OCI-M2 (cell line): ENCODE measurements around the gene APPBP2.
"Not testable (repeated sequence)": the region's sequence is repeated elsewhere in the genome, so short reads cannot be mapped to it uniquely, and the experiment has no call there.

Source experiments
- DNase-seq: peaks from one replicate; lab custom pipeline; 2025; ENCODE audit not compliant: unreplicated experiment; lab: John Stamatoyannopoulos, UW

The APPBP2 gene

DNA sequence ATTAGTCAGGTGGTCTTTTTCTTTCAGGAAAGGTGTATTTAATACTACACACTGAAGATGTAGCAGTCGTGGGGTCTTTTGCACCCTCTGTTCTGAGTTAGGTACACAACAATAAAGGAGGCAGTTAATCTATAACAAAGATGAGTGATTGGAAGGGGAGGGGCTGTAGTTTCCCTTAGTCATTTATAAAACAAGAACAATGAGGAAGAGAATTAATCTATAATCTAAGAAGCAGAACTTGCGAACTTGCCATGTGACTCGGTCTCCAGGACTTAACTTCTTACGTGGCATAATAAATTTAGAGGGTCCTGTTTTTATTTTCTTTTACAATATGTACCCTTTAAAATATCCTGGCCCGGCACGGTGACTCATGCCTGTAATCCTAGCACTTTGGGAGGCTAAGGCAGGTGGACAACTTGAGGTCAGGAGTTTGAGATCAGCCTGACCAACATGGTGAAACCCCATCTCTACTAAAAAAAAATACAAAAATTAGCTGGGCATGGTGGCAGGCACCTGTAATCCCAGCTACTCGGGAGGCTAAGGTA lies 8.6 kb upstream of the APPBP2 start:
- DNase-seq: no peak

DNA sequence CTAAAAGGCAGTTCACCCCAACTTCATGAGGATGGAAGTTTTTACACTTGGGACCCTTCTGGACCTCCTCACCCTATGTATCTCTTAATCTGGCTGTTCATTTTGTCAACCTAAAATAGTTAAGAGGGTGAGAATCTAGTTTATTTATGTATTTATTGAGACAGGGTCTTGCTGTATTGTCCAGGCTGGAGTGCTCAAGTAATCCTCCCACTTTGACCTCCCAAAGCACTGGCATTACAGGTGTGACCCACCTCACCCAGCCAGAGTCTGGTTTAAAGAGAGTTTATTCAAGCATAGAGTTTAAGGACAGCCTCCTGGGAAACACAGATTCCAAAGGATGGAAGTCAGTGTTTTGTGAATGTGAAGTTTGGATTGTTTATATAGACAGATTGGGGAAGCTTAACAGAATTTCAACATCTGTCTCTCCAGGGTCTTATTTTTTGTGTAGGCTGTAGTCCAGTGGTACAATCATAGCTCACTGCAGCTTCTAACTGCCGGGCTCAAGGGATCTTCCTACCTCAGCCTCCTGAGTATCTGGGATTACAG lies 8.0 kb upstream of the APPBP2 start:
- DNase-seq: no peak

DNA sequence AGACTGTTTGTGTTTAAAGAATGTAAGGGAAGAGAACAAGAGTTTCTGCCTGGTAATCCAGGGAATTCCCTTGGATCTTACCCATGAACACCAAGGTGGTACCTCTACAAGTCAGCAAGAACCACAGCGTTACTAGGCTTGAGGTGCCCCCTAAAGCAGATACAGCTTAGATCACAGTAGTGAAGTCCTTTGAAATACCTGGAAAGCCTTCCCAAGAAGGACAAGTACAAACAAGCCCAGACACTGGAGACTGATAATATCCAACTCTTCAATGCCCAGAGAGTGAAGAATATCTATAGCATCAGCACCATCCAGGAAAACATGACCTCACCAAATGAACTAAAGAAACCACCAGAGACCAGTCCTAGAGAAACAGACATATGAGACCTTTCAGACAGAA lies 3.8 kb upstream of the APPBP2 start:
- DNase-seq: no peak

DNA sequence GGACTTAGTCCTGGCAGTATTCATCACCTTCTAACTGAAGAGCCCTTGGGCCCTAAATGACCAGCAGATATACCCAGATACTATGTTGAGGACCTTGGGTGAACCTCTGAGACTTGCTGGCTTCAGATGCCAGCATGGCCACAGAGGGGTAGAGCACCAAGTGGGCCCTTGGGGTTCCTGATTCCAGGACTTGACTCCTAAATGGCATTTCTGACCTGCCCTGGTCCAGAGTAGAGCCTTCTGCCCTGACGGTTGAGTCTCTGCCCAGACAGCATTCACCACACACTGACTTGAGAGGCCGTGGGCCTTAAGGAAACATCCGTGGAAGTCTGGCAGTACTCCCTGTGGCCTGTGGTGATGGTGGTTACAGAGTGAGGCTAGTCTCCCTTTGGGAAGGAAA lies 2.8 kb upstream of the APPBP2 start:
- DNase-seq: no peak

DNA sequence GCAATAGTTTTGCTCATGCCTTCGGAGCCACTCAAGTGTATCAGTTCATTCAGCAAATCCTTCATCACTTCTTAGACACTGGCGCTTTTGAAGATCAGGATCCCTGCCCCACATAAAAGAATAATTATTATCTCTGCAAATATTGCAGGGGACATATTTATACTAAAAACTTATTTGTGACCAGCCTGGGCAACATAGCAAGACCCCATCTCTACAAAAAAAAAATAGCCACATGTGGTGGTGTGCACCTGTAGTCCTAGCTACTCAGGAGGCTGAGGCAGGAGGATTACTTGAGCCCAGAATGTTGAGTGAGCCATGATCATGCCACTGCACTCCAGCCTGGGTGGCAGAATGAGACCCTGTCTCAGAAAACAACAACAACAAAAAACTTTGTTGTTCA lies 1.7 kb upstream of the APPBP2 start:
- no peak for DNase-seq

DNA sequence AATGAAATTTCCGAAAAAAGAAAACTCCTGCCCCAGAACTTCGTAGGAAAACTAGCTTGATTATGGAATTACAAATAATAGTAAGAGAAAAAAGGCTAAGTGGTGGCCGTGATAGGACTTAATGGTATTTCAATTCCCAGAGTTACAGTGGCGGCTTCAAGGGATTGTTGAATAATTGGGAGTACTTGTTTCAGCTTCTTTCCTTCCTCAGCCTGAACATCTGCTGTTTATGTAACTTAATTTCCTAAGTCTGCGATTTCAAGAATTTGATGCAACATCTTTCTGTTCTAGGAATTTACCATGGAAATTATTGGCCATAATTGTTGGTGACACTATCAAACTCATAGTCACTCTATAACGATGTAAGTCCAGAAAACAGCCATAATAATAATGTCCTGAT lies 684 bp upstream of the APPBP2 start:
- DNase-seq: no peak

DNA sequence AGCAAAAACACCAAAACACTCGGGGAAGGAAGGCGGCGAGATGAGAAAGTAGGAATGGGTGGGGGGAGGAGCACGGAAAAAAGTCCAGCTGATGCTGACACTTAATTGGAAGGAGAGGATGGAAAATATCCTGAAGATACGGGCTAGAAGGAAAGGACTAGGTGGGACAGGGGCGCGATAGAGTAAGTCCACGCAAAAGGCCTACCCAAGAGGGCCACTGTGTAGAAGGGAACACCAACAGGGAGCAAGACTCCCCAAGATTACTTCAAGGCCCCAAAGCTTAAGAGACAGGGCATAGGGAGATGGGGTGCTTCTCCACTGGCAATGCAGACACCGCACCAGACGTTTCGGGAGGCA lies 736 bp downstream of the APPBP2 start:
- no peak for DNase-seq

DNA sequence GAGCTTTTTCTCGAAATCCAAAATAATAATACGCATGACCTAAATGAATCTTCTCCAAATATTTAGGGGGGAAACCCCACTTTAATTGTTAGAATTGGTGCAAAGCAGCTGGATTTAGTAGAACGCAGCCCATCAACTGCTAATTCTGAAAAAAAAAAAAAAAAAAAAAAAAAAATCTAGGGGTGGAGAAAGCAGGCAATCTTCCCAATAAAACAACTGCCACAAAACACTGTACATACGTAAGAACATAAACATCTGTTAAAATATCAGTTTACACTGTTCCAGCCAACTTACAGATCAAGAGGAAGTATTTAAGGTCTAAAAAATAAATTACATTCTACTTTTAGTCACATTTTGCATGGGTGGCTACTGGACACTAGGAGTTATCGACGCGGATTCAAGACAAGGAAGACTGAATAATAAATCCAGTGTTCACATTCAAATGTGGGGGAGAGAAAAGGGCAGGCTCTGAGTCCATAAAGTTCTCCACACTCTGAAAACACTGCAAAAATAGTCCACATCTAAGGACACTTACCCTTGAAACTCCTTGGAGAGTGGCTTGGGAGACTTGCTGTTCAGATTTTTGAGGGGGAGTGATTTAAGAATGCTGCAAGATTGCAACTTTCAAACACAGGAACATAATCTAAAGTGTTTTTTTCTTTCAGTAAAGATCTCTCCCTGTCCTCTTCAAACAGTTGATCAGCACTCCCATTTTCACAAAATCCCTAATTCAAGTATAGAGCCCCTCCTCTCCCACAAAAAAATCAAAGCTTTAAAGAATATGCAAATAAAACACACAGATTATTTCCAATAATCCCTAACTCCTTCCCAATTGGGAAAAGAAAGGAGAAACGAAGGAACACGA lies 1.3 kb downstream of the APPBP2 start:
- no peak for DNase-seq

DNA sequence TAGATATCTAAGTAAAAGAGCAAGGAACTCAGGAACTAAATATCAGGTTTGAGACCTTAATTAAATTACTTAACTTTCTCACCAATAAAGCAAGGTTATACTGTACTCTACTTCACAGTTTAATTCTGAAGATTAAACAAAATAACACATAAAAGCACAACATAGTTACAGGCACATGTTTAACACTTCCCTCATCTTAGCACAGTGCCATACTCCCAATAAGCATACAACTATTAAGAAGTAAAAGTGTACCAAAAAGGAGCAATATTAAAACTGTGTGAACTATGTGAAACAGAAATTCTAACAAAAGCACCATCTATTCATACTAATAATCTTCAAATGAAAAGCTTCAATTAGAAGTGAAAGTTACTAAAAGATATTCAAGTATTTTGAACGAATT lies 2.2 kb downstream of the APPBP2 start:
- no peak for DNase-seq

DNA sequence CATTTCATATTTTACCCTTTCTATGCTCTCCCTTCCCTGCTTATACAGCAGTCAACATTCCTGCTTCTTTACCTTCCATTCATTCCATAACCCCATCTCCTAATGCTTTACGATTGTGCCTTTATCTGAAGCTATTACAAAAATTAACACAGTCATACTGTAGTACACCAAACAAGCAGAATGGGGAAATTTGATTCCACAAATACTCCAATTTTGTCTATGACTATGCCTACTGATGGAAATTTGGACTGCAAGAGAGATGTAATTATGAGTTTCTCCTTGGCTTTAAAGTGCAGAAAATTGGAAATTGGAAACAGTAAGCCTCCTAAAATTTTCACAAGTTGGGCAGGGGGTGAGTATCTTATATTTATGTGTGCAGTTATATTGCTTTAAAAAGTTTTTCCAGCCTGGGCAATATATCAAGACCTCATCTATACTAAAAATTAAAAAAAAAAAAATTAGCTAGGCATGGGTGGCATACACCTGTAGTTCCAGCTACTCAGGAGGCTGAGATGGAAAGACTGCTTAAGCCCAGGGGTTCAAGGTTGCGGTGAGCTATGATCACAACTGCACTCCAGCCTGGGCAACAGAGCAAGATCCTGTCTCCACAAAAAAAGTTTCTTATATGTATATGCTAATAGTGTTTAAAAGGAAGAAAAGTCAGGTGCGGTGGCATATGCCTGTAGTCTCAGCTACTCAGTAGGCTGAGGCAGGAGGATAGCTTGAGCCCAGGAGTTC lies 3.0 kb downstream of the APPBP2 start:
- DNase-seq: no peak

DNA sequence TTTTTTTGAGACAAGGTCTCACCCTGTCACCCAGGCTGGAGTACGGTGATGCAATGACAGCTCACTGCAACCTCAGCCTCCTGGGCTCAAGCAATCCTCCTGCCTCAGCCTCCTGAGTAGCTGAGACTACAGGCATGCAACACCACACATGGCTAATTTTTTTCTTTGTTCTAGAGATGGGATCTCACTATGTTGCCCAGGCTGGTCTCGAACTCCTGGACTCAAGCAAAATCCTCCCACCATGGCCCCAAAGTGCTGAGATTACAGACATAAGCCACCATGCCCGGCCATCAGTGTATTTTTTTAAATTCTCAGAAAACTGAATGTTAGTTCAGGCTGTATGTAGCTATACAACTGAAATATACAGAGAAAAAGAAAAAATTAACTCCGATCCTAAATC lies 6.2 kb downstream of the APPBP2 start:
- no peak for DNase-seq

DNA sequence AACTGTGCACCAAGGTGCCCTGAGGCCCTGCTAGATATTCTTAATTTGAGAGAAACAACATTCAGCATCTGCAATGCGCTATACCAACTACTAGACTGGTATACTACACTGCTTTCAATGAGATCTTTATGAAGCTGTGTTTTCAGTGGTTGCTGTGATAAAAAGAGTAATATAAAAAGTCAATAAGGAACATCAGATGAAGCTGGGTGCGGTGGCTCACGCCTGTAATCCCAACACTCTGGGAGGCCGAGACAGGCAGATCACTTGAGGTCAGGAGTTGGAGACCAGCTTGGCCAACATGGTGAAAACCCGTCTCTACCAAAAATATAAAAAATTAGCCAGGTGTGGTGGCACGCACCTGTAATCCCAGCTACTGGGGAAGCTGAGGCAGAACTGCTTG lies 10.4 kb downstream of the APPBP2 start:
- not testable (repeated sequence) for DNase-seq

DNA sequence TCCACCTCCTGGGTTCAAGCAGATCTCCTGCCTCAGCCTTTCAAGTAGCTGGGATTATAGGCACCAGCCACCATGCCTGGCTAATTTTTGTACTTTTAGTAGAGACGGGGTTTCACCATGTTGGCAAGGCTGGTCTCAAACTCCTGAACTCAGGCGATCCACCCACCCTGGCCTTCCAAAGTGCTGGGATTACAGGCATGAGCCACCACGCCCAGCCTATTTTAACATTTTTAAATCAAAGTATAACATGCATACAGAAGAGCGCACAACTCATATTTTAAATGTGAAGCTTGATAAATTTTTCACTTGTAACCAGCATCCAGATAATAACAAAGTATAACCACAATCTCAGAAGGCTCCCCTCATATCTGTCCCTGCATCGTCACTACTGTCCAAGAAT lies 10.8 kb downstream of the APPBP2 start:
- not testable (repeated sequence) for DNase-seq

DNA sequence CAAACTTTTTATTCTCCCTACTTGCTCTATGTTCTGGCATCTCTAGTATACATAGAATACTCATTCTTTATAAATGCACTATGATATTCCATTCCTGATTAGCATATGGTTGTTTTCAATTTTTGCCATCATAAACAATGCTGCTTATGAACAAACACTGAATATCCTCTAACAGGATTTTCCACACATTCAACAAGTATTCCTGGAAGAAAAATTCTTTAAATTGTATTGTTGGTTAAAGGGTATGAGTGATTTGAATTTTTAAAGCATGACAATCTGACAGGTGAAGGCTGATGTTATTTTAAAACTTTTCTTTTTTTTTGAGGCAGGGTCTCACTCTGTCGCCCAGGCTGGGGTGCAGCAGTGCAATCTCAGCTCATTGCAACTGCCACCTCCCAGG lies 11.5 kb downstream of the APPBP2 start:
- no peak for DNase-seq

DNA sequence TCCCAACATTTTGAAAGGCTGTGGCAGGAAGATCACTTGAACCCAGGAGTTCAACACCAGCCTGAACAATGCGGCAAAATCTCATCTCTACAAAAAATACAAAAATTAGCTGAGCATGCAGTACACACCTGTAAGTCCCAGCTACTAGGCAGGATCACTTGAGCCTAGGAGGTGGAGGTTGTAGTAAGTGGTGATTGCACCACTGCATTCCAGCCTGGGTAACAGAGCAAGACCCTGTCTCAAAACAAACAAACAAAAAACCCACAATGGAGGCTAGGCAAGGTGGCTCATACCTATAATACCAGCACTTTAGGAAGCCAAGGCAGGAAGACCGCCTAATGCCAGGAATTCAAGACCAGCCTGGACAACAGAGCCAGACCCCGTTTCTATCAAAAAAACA lies 12.0 kb downstream of the APPBP2 start:
- DNase-seq: no peak

DNA sequence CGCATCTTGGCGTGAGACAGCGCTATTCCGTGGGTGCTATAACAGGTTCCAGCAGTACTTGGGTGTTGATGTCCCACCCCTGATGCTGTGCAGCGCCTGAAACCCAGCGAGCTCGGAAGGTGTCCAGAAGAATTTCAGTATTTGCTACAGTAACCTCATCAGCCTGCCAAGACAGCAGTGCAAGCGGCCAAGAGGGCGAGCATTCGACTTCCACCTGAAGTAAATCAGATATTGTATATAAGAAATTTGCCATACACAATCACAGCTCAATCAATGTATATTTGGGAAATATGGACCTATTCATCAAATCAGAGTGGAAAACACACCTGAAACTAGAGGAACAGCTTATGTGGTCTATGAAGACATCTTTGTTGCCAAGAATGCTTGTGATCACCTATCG lies 13.0 kb downstream of the APPBP2 start:
- no peak for DNase-seq

DNA sequence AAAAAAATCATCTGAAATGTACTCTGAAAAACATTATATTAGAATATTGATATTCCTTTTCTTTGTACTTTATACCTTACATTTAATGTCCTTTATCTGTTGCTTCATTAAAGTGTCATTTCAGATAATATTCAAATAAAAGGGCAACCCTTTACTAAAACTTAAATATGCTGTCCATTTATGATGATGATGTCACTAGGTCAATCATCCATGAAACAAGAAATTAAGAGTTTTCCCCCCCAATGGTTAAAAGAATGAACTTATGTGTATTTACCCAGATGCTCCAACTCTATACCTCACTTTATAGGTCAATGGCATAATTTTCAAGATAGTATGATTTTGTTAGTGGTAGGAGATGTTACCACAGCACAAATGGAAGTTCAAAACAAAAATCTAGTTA lies 15.3 kb downstream of the APPBP2 start:
- DNase-seq: no peak

DNA sequence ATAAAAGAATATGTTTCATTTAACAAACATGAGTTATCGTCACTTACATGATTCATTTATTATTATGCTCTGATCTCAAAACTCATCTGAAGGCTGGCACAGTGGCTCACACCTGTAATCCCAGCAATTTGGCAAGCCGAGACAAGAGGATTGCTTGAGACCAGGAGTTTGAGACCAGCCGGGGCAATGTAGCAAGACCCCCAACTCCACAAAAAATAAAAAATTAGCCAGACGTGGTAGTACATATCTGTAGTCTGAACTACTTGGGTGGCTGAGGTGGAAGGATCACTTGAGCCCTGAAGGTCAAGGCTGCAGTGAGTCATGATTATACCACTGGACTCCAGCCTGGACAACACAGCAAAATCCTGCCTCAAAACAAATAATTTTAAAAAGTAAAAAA lies 16.0 kb downstream of the APPBP2 start:
- DNase-seq: no peak

DNA sequence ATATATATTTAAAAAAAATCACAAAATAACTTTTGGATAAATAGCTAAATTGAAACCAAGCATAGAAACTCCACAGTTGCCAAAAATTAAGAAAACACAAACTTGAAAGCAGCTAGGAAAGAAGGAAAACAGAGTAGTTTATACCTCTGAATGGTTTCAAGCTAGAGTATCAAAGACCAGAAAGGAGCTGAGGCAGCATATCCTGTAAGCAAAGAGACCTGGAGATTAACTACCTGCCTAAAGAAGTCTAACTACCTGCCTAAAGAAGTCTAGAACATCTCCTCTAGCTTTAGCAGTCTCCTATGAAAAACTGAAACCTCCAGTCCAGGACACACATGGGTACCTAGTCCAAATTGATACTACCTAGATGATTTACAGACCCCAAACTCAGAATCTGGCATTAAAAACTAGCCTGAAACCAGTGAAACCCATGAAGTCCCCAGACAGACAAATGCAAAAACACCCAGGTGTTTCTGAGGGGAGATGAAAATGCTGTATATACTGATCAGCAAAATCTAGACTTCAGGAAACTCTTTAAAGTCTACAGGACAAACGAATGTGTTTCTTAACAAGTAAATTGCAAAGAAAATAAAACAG lies 17.6 kb downstream of the APPBP2 start:
- DNase-seq: no peak

DNA sequence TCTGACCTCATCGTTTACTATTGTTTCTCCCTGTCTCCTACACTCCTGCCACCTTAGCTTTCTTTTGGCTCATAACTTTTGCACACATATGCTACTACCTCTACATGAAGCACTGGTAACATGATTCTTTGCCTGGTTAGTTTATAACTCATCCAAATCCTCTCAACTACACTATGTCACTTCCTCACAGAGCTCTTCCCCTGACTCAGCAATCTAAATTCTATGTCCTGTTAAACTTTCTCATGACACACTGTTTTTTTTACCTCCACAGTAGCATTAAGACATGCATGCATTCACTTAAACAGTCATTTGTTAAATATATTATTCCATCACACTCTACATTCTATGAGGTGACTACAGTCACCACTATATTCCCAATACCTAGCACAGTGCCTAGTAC lies 19.7 kb downstream of the APPBP2 start:
- no peak for DNase-seq

DNA sequence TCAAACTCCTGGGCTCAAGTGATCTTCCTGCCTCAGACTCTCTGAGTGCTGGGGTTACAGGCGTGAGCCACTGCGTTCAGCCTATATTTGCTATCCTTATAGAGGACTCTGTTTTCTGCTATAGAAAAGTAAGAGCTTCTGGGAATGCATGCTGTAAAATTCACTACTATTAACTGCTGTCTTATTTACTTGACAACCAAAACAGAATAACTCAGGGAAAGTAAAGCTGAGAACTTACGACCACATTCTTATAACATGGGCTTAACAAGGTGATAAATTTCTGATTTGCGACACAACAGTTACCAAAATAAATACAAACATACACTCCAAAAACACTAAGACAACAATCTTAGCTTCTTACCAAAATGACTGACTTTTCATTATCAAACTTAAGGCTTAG lies 23.9 kb downstream of the APPBP2 start:
- no peak for DNase-seq

DNA sequence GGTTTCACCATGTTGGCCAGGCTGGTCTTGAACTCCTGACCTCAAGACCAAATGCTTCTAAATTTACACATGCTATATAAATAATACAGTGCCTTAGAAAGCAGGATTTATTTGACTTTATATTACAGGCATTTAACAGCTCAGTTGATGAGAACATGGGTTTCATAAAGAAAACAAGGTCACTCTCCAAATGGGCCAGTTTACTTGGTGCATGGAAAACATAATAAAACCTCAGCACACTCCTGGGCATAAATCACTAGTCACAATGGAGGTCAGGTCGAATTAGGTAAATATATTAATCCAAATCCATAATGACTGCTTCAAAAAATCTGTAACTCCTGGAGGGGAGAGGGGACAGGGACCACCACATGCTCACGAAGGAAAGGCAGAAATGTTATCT lies 24.5 kb downstream of the APPBP2 start:
- DNase-seq: no peak
